Measurements from ENCODE around the gene ROPN1B.
"Not testable (repeated sequence)": the region's sequence is repeated elsewhere in the genome, so short reads cannot be mapped to it uniquely, and the experiment has no call there.

Gene ROPN1B

GRCh38 chr3:125976003-125976390 lies 7.0 kb downstream of the ROPN1B start:
- not testable (repeated sequence) for H3K4me1 ChIP-seq (ENCODE audit: insufficient read depth, low read length, severe bottlenecking); H3K79me2 ChIP-seq (ENCODE audit: insufficient read depth, low read length); H3K4me3 ChIP-seq (ENCODE audit: low read depth, low read length, poor library complexity, severe bottlenecking); H3K27ac ChIP-seq (ENCODE audit: low read depth, low read length, poor library complexity, severe bottlenecking); H3K9ac ChIP-seq (ENCODE audit: low read length); H4K20me1 ChIP-seq (ENCODE audit: insufficient read depth, low read length); H3F3A ChIP-seq (ENCODE audit: insufficient read depth, low read length); H3K36me3 ChIP-seq (ENCODE audit: insufficient read depth, low read length); H2AFZ ChIP-seq (ENCODE audit: low read length); H3K9me3 ChIP-seq (ENCODE audit: low read length); H3K27me3 ChIP-seq (ENCODE audit: insufficient read depth, low read length); H3K4me2 ChIP-seq (ENCODE audit: low read length); H3K9me2 ChIP-seq (ENCODE audit: low read depth, low read length)

DNA sequence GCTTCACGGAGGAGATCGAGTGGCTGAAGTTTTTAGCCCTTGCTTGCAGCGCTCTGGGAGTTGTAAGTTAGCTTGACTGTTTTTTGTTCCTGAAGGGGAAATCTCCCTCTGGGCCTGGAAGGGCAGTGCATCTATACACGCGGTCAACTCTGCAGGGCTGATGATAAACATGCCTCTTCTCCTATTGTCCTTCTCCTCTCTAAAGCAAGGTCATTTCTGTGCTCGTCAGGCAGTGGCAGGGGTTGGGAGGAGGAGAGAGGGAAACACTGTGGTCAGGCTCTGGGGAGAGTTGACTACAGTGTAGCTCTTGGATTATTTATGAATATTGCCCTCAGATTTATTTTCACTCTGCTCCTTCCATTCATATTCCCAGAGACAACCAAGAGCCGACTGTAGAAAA lies 8.1 kb downstream of the ROPN1B start:
- H4K20me1 ChIP-seq (ENCODE audit: insufficient read depth, low read length); H3K36me3 ChIP-seq (ENCODE audit: insufficient read depth, low read length); H3K9me2 ChIP-seq (ENCODE audit: low read depth, low read length); H3K27me3 ChIP-seq (ENCODE audit: insufficient read depth, low read length); H3K9me3 ChIP-seq (ENCODE audit: low read length); H3F3A ChIP-seq (ENCODE audit: insufficient read depth, low read length); H3K27ac ChIP-seq (ENCODE audit: low read depth, low read length, poor library complexity, severe bottlenecking); H3K79me2 ChIP-seq (ENCODE audit: insufficient read depth, low read length); H3K4me1 ChIP-seq (ENCODE audit: insufficient read depth, low read length, severe bottlenecking); H3K4me3 ChIP-seq (ENCODE audit: low read depth, low read length, poor library complexity, severe bottlenecking); H2AFZ ChIP-seq (ENCODE audit: low read length); H3K9ac ChIP-seq (ENCODE audit: low read length); H3K4me2 ChIP-seq (ENCODE audit: low read length): not testable (repeated sequence)

GRCh38 chr3:125984951-125985350 lies 16.0 kb downstream of the ROPN1B start:
- H3K27ac ChIP-seq (ENCODE audit: low read depth, low read length, poor library complexity, severe bottlenecking); H3K4me2 ChIP-seq (ENCODE audit: low read length); H3K79me2 ChIP-seq (ENCODE audit: insufficient read depth, low read length); H3K9me3 ChIP-seq (ENCODE audit: low read length); H3K4me3 ChIP-seq (ENCODE audit: low read depth, low read length, poor library complexity, severe bottlenecking); H2AFZ ChIP-seq (ENCODE audit: low read length); H3K9ac ChIP-seq (ENCODE audit: low read length); H3K4me1 ChIP-seq (ENCODE audit: insufficient read depth, low read length, severe bottlenecking); H3K27me3 ChIP-seq (ENCODE audit: insufficient read depth, low read length); H3F3A ChIP-seq (ENCODE audit: insufficient read depth, low read length); H4K20me1 ChIP-seq (ENCODE audit: insufficient read depth, low read length); H3K36me3 ChIP-seq (ENCODE audit: insufficient read depth, low read length); H3K9me2 ChIP-seq (ENCODE audit: low read depth, low read length): not testable (repeated sequence)

- Histone ChIP-seq H3K4me2 (ENCODE audit: low read length) (peak overlapping the region; percentile 78), H4K20me1 (ENCODE audit: insufficient read depth, low read length) (no peaks in the 10 kb centered on the region), H3K9me2 (ENCODE audit: low read depth, low read length) (no peaks in the 10 kb centered on the region), H3K4me1 (ENCODE audit: insufficient read depth, low read length, severe bottlenecking) (peaks cover 16% of the 10 kb centered on the region), H3K27me3 (ENCODE audit: insufficient read depth, low read length) (no peaks in the 10 kb centered on the region), H3K9me3 (ENCODE audit: low read length) (no peaks in the 10 kb centered on the region), H3K9ac (ENCODE audit: low read length) (peak overlapping the region; percentile 76), H3K79me2 (ENCODE audit: insufficient read depth, low read length) (no peaks in the 10 kb centered on the region), H3K27ac (ENCODE audit: low read depth, low read length, poor library complexity, severe bottlenecking) (peak overlapping the region; percentile 46), H3F3A (ENCODE audit: insufficient read depth, low read length) (no peaks in the 10 kb centered on the region), H2AFZ (ENCODE audit: low read length) (peak overlapping the region; percentile 48), H3K36me3 (ENCODE audit: insufficient read depth, low read length) (no peaks in the 10 kb centered on the region), H3K4me3 (ENCODE audit: low read depth, low read length, poor library complexity, severe bottlenecking) (peak overlapping the region; percentile 72)
- no peak for TF ChIP-seq EZH2 (IDR thresholded peaks at IDR 0.05; ENCODE audit: borderline replicate concordance, low read length)
- TF ChIP-seq, protein P1, sequence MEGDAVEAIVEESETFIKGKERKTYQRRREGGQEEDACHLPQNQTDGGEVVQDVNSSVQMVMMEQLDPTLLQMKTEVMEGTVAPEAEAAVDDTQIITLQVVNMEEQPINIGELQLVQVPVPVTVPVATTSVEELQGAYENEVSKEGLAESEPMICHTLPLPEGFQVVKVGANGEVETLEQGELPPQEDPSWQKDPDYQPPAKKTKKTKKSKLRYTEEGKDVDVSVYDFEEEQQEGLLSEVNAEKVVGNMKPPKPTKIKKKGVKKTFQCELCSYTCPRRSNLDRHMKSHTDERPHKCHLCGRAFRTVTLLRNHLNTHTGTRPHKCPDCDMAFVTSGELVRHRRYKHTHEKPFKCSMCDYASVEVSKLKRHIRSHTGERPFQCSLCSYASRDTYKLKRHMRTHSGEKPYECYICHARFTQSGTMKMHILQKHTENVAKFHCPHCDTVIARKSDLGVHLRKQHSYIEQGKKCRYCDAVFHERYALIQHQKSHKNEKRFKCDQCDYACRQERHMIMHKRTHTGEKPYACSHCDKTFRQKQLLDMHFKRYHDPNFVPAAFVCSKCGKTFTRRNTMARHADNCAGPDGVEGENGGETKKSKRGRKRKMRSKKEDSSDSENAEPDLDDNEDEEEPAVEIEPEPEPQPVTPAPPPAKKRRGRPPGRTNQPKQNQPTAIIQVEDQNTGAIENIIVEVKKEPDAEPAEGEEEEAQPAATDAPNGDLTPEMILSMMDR (IDR thresholded peaks at IDR 0.05; ENCODE audit: low read length): no peak
Measured at GRCh38 chr3:125990253-125990970, 21.4 kb downstream of the ROPN1B start.

DNA sequence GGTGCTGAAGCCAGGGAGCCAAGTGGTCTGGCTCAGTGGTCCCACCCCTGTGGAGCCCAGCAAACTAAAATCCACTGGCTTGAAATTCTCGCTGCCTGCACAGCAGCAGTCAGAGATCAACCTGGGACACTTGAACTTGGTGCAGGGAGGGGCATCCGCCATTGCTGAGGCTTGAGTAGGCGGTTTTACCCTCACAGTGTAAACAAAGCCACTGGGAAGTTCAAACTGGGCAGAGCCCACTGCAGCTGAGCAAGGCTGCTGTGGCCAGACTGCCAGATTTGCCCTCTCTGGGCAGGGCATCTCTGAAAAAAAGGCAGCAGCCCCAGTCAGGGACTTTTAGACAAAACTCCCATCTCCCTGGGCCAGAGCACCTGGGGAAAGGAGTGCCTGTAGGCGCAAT lies 27.8 kb downstream of the ROPN1B start:
- not testable (repeated sequence) for H3K9me2 ChIP-seq (ENCODE audit: low read depth, low read length); H3F3A ChIP-seq (ENCODE audit: insufficient read depth, low read length); H3K9me3 ChIP-seq (ENCODE audit: low read length); H3K36me3 ChIP-seq (ENCODE audit: insufficient read depth, low read length); H3K4me2 ChIP-seq (ENCODE audit: low read length); H2AFZ ChIP-seq (ENCODE audit: low read length); H3K4me1 ChIP-seq (ENCODE audit: insufficient read depth, low read length, severe bottlenecking); H3K79me2 ChIP-seq (ENCODE audit: insufficient read depth, low read length); H4K20me1 ChIP-seq (ENCODE audit: insufficient read depth, low read length); H3K9ac ChIP-seq (ENCODE audit: low read length); H3K4me3 ChIP-seq (ENCODE audit: low read depth, low read length, poor library complexity, severe bottlenecking); H3K27me3 ChIP-seq (ENCODE audit: insufficient read depth, low read length); H3K27ac ChIP-seq (ENCODE audit: low read depth, low read length, poor library complexity, severe bottlenecking)

All from OCI-LY1 (cell line).